ENCODE measurements around the gene CREB1. TPM values are rescaled to one million over a fixed set of nuclear protein-coding genes. Genes with fewer than 3 reads are reported as not detected.

CREB1 gene
- polyA plus RNA-seq, 1 of the 3 experiments (the other 2 are of a cell fraction), result 14.5 TPM

DNA sequence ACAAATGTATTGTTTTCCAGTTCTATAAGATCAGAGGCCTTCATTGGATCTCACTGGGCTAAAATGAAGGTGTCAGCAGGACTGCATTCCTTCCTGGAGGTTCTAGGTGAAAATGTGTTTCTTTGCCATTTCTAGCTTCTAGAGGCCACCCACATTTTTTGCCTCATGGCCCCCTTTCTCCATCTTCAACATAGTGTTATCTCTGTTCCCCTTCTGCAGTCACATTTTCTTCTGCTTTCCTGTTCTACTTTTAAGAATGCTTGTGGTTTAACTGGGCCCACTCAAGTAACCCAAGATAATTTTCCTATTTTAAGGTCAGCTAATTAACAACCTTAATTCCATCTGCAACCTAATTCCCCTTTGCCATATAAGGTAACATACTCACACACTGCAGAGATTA, 59.4 kb downstream of the CREB1 start:
- Histone ChIP-seq H3K4me1 (ENCODE audit: control insufficient read depth in 1 of 2, insufficient read depth in 2 of 2, low read depth in 1 of 2, low read length in 1 of 2) (no peaks in the 10 kb centered on the region; a peak in 1 of 4 replicates), H3K9me2 (no peaks in the 10 kb centered on the region), H2AFZ (ENCODE audit: low read depth) (no peak overlapping the region), H3K4me3 (ENCODE audit: low read depth in 2 of 2, low read length in 1 of 2) (no peak overlapping the region), H3K27me3 (ENCODE audit: insufficient read depth) (no peaks in the 10 kb centered on the region), H3K36me3 (replicated peaks in 1 of 2; ENCODE audit: control insufficient read depth in 1 of 2, insufficient read depth in 2 of 2, low read length in 1 of 2) (peaks cover 37 to 85% of the 10 kb centered on the region in 2 experiments), H3K9ac (no peak overlapping the region), H3K9me3 (peaks cover 11% of the 10 kb centered on the region), H4K20me1 (ENCODE audit: insufficient read depth) (no peaks in the 10 kb centered on the region), H3K79me2 (ENCODE audit: insufficient read depth) (peaks cover 26% of the 10 kb centered on the region; the same call in 1 of the 2 replicates), H3K4me2 (no peak overlapping the region), H3F3A (replicated peaks; ENCODE audit: insufficient read depth) (peaks cover 10% of the 10 kb centered on the region), H3K27ac (ENCODE audit: low read depth in 2 of 2, low read length in 1 of 2) (no peak overlapping the region)
- POLR2A ChIA-PET, result no interaction called here
- DNase-seq, result no peak
- CTCF ChIA-PET, result no interaction called here
- TF ChIP-seq, protein P1, sequence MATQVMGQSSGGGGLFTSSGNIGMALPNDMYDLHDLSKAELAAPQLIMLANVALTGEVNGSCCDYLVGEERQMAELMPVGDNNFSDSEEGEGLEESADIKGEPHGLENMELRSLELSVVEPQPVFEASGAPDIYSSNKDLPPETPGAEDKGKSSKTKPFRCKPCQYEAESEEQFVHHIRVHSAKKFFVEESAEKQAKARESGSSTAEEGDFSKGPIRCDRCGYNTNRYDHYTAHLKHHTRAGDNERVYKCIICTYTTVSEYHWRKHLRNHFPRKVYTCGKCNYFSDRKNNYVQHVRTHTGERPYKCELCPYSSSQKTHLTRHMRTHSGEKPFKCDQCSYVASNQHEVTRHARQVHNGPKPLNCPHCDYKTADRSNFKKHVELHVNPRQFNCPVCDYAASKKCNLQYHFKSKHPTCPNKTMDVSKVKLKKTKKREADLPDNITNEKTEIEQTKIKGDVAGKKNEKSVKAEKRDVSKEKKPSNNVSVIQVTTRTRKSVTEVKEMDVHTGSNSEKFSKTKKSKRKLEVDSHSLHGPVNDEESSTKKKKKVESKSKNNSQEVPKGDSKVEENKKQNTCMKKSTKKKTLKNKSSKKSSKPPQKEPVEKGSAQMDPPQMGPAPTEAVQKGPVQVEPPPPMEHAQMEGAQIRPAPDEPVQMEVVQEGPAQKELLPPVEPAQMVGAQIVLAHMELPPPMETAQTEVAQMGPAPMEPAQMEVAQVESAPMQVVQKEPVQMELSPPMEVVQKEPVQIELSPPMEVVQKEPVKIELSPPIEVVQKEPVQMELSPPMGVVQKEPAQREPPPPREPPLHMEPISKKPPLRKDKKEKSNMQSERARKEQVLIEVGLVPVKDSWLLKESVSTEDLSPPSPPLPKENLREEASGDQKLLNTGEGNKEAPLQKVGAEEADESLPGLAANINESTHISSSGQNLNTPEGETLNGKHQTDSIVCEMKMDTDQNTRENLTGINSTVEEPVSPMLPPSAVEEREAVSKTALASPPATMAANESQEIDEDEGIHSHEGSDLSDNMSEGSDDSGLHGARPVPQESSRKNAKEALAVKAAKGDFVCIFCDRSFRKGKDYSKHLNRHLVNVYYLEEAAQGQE (IDR thresholded peaks at IDR 0.05; ENCODE audit: low read depth, low read length), result no peak
- TF ChIP-seq SIN3A (IDR thresholded peaks at IDR 0.05; ENCODE audit: borderline replicate concordance, low read depth, low read length), result no peak
- TF ChIP-seq RAD21 (IDR thresholded peaks at IDR 0.05; ENCODE audit: low read length), result no peak
- TF ChIP-seq FOXM1 (IDR thresholded peaks at IDR 0.05; ENCODE audit: low read depth), result no peak
- TF ChIP-seq ELF1 (IDR thresholded peaks at IDR 0.05), result no peak
- TF ChIP-seq, protein P2, sequence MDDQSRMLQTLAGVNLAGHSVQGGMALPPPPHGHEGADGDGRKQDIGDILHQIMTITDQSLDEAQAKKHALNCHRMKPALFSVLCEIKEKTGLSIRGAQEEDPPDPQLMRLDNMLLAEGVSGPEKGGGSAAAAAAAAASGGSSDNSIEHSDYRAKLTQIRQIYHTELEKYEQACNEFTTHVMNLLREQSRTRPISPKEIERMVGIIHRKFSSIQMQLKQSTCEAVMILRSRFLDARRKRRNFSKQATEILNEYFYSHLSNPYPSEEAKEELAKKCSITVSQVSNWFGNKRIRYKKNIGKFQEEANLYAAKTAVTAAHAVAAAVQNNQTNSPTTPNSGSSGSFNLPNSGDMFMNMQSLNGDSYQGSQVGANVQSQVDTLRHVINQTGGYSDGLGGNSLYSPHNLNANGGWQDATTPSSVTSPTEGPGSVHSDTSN (IDR thresholded peaks at IDR 0.05), result no peak
- TF ChIP-seq, protein P3, sequence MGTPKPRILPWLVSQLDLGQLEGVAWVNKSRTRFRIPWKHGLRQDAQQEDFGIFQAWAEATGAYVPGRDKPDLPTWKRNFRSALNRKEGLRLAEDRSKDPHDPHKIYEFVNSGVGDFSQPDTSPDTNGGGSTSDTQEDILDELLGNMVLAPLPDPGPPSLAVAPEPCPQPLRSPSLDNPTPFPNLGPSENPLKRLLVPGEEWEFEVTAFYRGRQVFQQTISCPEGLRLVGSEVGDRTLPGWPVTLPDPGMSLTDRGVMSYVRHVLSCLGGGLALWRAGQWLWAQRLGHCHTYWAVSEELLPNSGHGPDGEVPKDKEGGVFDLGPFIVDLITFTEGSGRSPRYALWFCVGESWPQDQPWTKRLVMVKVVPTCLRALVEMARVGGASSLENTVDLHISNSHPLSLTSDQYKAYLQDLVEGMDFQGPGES (IDR thresholded peaks at IDR 0.05; ENCODE audit: low read depth, low read length), result no peak
- no peak for TF ChIP-seq EP300 (IDR thresholded peaks at IDR 0.05; ENCODE audit: borderline replicate concordance in 1 of 2, low read depth in 1 of 2, low read length in 1 of 2)
- TF ChIP-seq NFIC (IDR thresholded peaks at IDR 0.05; ENCODE audit: borderline replicate concordance), result no peak
- no peak for TF ChIP-seq TEAD4 (IDR thresholded peaks at IDR 0.05; ENCODE audit: borderline replicate concordance, insufficient read depth)
- no peak for TF ChIP-seq YY1 (IDR thresholded peaks at IDR 0.05; ENCODE audit: low read depth)
- no peak for TF ChIP-seq TAF1 (IDR thresholded peaks at IDR 0.05; ENCODE audit: borderline replicate concordance, low read depth, low read length)
- no peak for TF ChIP-seq CHD2 (IDR thresholded peaks at IDR 0.05; ENCODE audit: low read length, partially characterized antibody)
- TF ChIP-seq FOSL2 (IDR thresholded peaks at IDR 0.05; ENCODE audit: borderline replicate concordance, low read depth), result no peak
- no peak for TF ChIP-seq GATA2 (CRISPR knock-in tag; IDR thresholded peaks at IDR 0.05)

All from SK-N-SH (cell line).